GM10248 (cell line): ENCODE results near the gene GLT6D1.

Source experiments
- CTCF ChIA-PET: fragments of 300-600 bp; sonication (Branson Sonifier 250); formaldehyde crosslinking; extraction: SDS; loops from one replicate; lab custom pipeline; 2021; ENCODE audit warnings: antibody characterized with exemption; lab: Yijun Ruan, JAX
- POLR2A ChIA-PET: fragments of 350-650 bp; sonication (Branson Sonifier 250); formaldehyde crosslinking; extraction: SDS; loops from one replicate; lab custom pipeline; 2020; ENCODE audit warnings: antibody characterized with exemption; lab: Yijun Ruan, JAX
- DNase-seq: peaks from one replicate; pipeline ENCODE4 v3.0.0; 2012; ENCODE audit errors: extremely low spot score
- TF ChIP-seq, protein P1 (sequence below): IDR thresholded peaks from 2 replicates; pipeline ENCODE4 v1.5.1; 2012; ENCODE audit warnings: mild to moderate bottlenecking, low read depth; ENCODE audit errors: extremely low read depth, missing control alignments, control extremely low read depth

Gene GLT6D1

DNA sequence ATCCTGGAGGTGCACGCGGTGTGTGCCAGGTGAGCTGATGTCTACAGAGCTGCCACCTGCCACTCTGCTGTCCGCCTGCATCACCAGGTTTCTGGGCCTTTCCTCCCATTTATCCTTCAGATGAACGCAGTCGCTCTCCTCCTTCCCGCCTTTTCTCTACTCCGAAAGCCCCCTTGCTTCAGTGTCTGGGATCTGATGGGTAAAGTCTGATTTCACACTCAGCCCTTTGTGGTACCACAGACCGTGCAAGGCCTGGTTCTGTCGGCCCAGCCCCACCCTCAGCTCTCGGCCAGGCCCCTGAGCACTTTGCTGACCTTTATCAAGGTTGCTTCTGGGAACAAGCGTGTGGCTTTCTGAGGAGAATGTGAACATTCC, 32.5 kb downstream of the GLT6D1 start:
- CTCF ChIA-PET, result interaction anchor here (1.2 kb wide), 1 partner anchor 10 kb away, joined by 3 read pairs; no protein-coding TSS in a partner anchor
- DNase-seq, result no peak
- POLR2A ChIA-PET, result no interaction called here
- TF ChIP-seq, protein P1, sequence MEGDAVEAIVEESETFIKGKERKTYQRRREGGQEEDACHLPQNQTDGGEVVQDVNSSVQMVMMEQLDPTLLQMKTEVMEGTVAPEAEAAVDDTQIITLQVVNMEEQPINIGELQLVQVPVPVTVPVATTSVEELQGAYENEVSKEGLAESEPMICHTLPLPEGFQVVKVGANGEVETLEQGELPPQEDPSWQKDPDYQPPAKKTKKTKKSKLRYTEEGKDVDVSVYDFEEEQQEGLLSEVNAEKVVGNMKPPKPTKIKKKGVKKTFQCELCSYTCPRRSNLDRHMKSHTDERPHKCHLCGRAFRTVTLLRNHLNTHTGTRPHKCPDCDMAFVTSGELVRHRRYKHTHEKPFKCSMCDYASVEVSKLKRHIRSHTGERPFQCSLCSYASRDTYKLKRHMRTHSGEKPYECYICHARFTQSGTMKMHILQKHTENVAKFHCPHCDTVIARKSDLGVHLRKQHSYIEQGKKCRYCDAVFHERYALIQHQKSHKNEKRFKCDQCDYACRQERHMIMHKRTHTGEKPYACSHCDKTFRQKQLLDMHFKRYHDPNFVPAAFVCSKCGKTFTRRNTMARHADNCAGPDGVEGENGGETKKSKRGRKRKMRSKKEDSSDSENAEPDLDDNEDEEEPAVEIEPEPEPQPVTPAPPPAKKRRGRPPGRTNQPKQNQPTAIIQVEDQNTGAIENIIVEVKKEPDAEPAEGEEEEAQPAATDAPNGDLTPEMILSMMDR, result no peak

DNA sequence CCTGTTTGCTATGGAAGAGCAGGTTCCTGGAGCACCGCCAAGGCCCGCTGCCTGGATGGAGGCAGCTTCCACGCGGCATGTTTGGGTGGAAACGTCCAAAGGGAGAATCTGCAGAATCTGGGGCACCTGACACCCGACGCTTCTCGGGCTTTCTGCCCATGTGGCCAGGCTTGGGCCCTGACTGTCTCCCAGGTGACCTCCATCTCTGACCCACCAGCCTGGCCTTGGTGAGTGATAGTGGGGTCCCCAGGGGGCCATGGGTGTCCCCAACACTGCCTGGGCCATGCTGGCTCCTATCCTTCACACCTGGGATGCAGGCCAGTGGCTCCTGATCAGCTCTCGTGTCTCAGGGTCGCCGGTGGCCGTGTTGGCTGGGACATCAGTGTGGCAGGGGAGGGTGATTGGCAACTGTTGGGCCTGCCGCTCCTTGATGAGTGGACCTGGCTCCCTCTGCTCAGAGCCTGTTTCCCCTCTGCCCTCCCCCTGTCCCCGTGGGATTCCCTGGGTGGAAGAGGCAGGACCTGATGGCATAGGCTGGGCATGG, 34.0 kb downstream of the GLT6D1 start:
- CTCF ChIA-PET, result no interaction called here
- POLR2A ChIA-PET, result no interaction called here
- TF ChIP-seq, protein P1, result no peak

DNA sequence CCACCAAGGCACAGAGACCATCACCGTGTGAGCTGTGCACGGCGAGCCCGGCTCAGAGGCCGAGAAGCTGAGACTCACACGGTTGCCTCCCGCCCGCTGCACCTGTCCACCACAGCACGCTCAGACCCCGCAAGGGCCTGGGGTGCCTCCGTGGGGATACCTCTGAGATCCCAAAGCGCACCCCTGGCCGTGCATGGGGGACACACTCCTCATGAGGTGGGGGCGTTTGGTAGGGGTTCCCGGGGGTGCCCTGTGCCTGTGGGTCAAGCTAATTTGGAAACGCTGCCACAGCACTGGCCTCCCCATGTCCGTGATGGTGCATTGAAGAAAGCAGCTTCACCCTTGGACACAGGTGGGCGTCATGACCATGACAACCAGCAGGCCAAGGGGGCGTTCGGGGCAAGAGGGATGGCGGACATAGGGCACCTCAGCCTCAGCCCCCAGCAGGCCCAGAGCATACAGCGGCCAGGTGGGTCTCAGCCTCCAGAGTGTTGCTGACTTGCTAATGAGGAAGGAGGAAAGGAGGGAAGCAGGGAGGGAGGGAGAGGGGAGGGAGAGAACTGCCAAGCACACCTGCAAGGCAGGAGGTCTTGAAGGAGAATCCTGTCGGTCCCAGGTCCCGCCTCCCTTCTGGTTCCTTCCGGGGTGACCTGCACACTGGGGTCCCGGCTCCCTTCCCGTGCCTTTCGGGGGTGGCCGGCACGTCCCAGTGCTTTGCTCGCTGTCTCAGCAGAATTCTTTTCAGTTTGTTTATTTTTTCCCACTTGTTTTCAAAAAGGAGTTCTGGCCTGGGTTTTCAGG, 34.7 kb downstream of the GLT6D1 start:
- no peak for DNase-seq
- ChIA-PET POLR2A (no interaction called here), CTCF (interaction anchor here (1.1 to 1.7 kb wide), 2 partner anchors 9 to 185 kb away, joined by 3 to 7 read pairs; no protein-coding TSS in a partner anchor)
- TF ChIP-seq, protein P1, result no peak

More for the DNA sequence above, 34.0 kb downstream of the GLT6D1 start:
- no peak for DNase-seq

DNA sequence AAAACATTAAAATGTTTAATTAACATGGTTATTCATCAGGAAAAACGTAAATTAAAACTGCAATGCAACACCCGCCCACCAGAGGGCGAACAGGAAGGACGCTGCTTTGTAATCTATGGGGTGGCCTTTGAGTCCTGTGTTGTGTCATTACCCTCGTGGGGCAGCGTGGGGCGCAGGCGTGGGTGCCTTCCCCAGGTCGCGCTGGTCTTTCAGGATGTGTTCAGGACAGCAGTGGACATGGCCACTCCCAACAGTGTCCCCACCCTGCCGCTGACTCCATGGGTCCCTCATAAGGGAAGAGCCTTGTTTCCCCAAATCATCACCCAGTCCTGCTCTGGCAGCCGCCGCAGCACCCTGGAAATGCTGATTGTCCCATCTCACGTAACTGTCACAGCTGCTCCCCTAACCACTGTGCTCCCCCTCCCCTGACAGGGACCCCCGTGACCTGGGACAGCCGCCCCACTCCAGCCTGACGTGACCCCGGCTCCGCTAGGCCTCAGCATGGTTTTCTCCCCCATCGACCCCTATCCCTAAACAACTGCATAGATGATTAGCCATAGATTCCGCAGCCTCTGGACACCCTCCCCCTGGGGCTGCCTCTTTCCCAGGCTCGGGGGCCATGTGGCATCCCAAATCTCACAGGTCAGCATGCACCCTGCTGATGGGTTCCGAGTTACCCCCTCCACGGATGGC, 36.4 kb downstream of the GLT6D1 start:
- TF ChIP-seq, protein P1, result peak; percentile 66
- ChIA-PET POLR2A (no interaction called here), CTCF (interaction anchor here (0.6 to 2.4 kb wide), 8 partner anchors 8 to 680 kb away, joined by 3 to 7 read pairs (median 3); a partner anchor contains a TSS)
- peak; percentile 64 for DNase-seq

DNA sequence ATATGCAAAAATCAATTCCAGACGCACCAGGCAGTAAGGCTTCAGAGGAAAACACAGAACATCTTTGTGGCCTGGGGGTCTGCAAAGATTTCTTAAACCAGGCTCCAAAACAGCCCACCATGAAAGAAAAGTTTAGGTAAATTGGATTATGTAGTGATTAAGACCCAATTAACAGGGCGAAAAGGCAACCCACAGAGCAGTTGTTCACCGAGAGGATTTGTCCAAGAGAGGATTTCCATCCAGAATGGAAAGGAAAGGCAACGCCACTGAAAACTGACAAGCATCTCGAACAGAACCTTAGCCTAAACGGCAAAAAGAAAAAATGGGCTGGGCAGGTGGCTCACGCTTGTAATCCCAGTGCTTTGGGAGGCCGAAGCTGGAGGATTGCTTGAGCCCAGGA, 37.4 kb downstream of the GLT6D1 start:
- POLR2A ChIA-PET, result no interaction called here
- no peak for DNase-seq
- CTCF ChIA-PET, result interaction anchor here (1.4 to 2.4 kb wide), 2 partner anchors 13 to 25 kb away, joined by 3 to 7 read pairs; no protein-coding TSS in a partner anchor
- TF ChIP-seq, protein P1, result no peak

DNA sequence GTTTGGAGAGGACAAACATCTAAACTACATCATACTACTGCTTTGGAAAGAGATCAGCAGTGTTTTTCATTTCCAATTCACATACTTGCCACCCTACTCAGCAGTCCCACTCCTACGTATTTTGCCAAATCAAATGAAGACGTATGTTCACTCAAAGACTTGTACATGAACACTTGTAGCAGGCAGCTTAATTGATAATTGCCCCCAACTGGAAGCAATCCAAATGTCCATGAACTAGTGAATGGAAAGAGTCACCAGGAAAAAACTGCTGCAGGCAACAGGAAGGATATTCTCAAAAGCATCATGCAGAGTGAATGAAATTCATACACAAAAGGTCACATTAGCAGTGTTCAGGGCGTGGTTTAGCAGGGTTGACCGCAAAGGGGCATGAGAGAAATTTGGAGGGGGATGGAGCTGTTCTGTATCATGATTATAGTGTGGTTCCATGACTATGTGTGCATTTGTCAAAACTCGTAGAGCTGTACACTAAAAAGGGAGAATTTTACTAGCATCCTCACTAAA, 39.0 kb downstream of the GLT6D1 start:
- ChIA-PET POLR2A (no interaction called here), CTCF (interaction anchor here (1.2 to 2.4 kb wide), 3 partner anchors 11 to 522 kb away, joined by 3 to 7 read pairs (median 3); no protein-coding TSS in a partner anchor)
- DNase-seq, result no peak
- TF ChIP-seq, protein P1, result no peak
